K562 (cell line): Measurements from ENCODE around the gene HOXB7. TPM values are rescaled to one million over a fixed set of nuclear protein-coding genes. Genes with fewer than 3 reads are reported as not detected.

ENCODE experiments used
- CEBPB ChIP-seq: fragments of 450-650 bp; IDR thresholded peaks from 2 replicates; pipeline ENCODE4 v1.6.1; 2016; ENCODE audit warnings: missing genetic modification characterization, missing compliant biosample characterization
- CHD4 ChIP-seq: fragments of 200-600 bp; sonication (generic); IDR thresholded peaks from 3 replicates; pipeline ENCODE4 v1.6.1; 2012; ENCODE audit warnings: low read depth, mild to moderate bottlenecking, mixed read lengths, low read length, inconsistent platforms; ENCODE audit not compliant: insufficient read depth, insufficient replicate concordance, poor library complexity, severe bottlenecking
- ETV6 ChIP-seq, 3 experiments: fragments of 150-350 bp in 1 of 3; sonication (generic) in 1 of 3; formaldehyde crosslinking in 1 of 3; IDR thresholded peaks; 2 replicates each; pipeline versions ENCODE4 v1.6.1 to v1.8.0; 2014 to 2022; ENCODE audit warnings: borderline replicate concordance in 2 of 3, low read depth in 2 of 3, antibody characterized with exemption in 1 of 3, low read length in 1 of 3, mild to moderate bottlenecking in 1 of 3, missing genetic modification reagents in 1 of 3
- HEY1 ChIP-seq: fragments of 250-450 bp; sonication (Bioruptor Pico); IDR thresholded peaks from 2 replicates; pipeline ENCODE4 v1.5.0; 2020; ENCODE audit warnings: mild to moderate bottlenecking, moderate library complexity, borderline replicate concordance
- NFIX ChIP-seq: fragments of 250-450 bp; sonication (Bioruptor Pico); IDR thresholded peaks from 2 replicates; pipeline ENCODE4 v1.4.0; 2020; ENCODE audit warnings: low read depth, mild to moderate bottlenecking, moderate library complexity
- NUFIP1 ChIP-seq: fragments of 450-650 bp; IDR thresholded peaks from 2 replicates; pipeline ENCODE4 v1.6.1; 2018; ENCODE audit not compliant: partially characterized antibody
- POLR2AphosphoS2 ChIP-seq: IDR thresholded peaks from 2 replicates; pipeline ENCODE4 v1.6.1; 2012; ENCODE audit warnings: low read length, improper control_type of control experiment
- PTBP1 ChIP-seq: fragments of 200-400 bp; formaldehyde crosslinking; IDR thresholded peaks from 2 replicates; pipeline ENCODE4 v1.6.1; 2017; ENCODE audit warnings: low read depth, low read length
- SOX6 ChIP-seq: fragments of 450-650 bp; IDR thresholded peaks from 2 replicates; pipeline ENCODE4 v1.6.1; 2014; ENCODE audit warnings: mild to moderate bottlenecking
- SREBF2 ChIP-seq: sonication (generic); formaldehyde crosslinking; IDR thresholded peaks from 2 replicates; pipeline ENCODE4 v1.4.0; 2020; ENCODE audit warnings: mild to moderate bottlenecking, missing genetic modification reagents
- TAF15 ChIP-seq: fragments of 200-400 bp; formaldehyde crosslinking; IDR thresholded peaks from 2 replicates; pipeline ENCODE4 v1.6.1; 2017; ENCODE audit warnings: mild to moderate bottlenecking, low read depth, low read length, moderate library complexity
- ZNF324 ChIP-seq: fragments of 250-450 bp; sonication (Bioruptor Pico); IDR thresholded peaks from 2 replicates; pipeline ENCODE4 v1.4.0; 2020; ENCODE audit warnings: mild to moderate bottlenecking
- polyA plus RNA-seq, 8 experiments: library from polyadenylated mRNA; depleted of rRNA in 4 of 8; stranded (reverse) in 5 of 8; unstranded in 3 of 8; fragments of >200 nt; fragmentation: Nextera tagmentation in 2 of 8; fragmentation: Illumina TruSeq in 1 of 8; extraction: Ambion mirVana in 2 of 8; extraction: Trizol in 1 of 8; gene quantifications; 2 replicates each; pipeline versions ENCODE4 v1.2.1 to v1.2.3, GENCODE V29; 2011 to 2014; ENCODE audit warnings: inconsistent platforms in 1 of 8, missing spikeins in 1 of 8
- total RNA-seq, 7 experiments: library from RNA; depleted of rRNA in 6 of 7; stranded (reverse); fragments of >200 nt in 6 of 7; fragmentation: Illumina TruSeq in 2 of 7; extraction: Trizol in 2 of 7; gene quantifications; 2 replicates each; pipeline versions ENCODE4 v1.2.1 to v1.2.3, GENCODE V29; 2011 to 2021; ENCODE audit warnings: low replicate concordance in 1 of 7
- TF ChIP-seq, protein P1 (sequence below): fragments of 250-450 bp; sonication (Bioruptor Pico); IDR thresholded peaks from 2 replicates; pipeline ENCODE4 v1.4.0; 2020; ENCODE audit warnings: mild to moderate bottlenecking, moderate library complexity
- TF ChIP-seq, protein P2 (sequence below): fragments of 450-650 bp; formaldehyde crosslinking; IDR thresholded peaks from 2 replicates; pipeline ENCODE4 v1.4.0; 2020; ENCODE audit warnings: mild to moderate bottlenecking, moderate library complexity
- TF ChIP-seq, protein P3 (sequence below): sonication (generic); formaldehyde crosslinking; IDR thresholded peaks from 2 replicates; pipeline ENCODE4 v1.8.1; 2023; ENCODE audit warnings: mild to moderate bottlenecking, missing genetic modification reagents
- TF ChIP-seq, protein P4 (sequence below): sonication (generic); formaldehyde crosslinking; IDR thresholded peaks from 2 replicates; pipeline ENCODE4 v1.8.0; 2022; ENCODE audit warnings: missing genetic modification reagents, mild to moderate bottlenecking, moderate library complexity, borderline replicate concordance
- TF ChIP-seq, protein P5 (sequence below): conservative IDR thresholded peaks from 2 replicates; pipeline ENCODE4 v1.6.1; 2011; ENCODE audit warnings: low read depth, mild to moderate bottlenecking, low read length; ENCODE audit not compliant: control insufficient read depth
- TF ChIP-seq, protein P6 (sequence below), 2 experiments: IDR thresholded peaks; 2 replicates each; pipeline ENCODE4 v1.6.1; 2011; ENCODE audit warnings: borderline replicate concordance in 1 of 2, control low read depth in 1 of 2, low read depth in 1 of 2, low read length in 1 of 2, mild to moderate bottlenecking in 1 of 2, mixed read lengths in 1 of 2, moderate library complexity in 1 of 2; ENCODE audit not compliant: insufficient read depth in 1 of 2, insufficient read length in 1 of 2, poor library complexity in 1 of 2, severe bottlenecking in 1 of 2; ENCODE audit errors: extremely low read depth in 1 of 2

HOXB7 gene
- total and polyA plus RNA-seq, 9 of the 15 experiments (the other 6 are each of a cell fraction or from before 2014, with no cell fraction given), result 5.5 to 16.7 (median 8.3) TPM

DNA sequence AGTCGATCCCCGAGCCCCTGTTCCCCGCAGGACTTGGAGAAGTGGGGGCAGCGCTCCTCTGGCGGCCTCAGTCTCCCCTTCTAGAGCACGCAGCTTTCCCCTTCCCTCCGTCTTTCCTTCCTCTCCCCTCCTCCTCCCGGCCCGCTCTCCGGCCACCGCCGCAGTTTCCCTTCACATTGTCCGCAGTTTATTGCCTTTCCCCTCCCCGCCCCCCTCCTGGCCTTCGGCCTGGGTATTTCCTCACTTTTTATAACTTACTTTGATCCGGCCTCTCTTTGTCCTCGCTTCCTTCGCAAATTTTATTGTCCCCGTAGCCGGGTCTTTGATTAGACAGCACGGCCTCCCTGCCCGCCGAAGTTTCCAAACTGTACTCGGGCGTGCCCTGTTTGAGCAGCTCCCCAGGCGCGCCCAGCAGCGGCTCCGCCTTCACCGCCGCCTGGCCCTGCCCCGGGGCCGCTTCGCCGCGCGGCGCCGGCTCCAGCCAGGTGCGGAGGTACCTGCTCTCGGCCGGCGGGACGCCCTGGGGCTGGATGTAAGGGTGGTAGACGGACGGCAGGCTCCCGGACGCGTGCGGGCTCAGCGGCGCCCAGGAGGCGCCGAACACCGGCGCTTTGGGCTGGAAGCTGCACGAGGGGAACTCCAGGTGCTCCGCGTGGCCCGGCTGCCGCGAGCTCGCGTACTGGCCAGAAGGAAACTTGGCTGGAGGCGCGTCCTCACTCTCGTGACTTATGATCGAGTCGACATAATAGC is 14.9 kb upstream of the HOXB7 start (continued):
- TF ChIP-seq SREBF2 (CRISPR knock-in tag), result no peak
- TF ChIP-seq POLR2AphosphoS2, result no peak
- TF ChIP-seq, protein P1, sequence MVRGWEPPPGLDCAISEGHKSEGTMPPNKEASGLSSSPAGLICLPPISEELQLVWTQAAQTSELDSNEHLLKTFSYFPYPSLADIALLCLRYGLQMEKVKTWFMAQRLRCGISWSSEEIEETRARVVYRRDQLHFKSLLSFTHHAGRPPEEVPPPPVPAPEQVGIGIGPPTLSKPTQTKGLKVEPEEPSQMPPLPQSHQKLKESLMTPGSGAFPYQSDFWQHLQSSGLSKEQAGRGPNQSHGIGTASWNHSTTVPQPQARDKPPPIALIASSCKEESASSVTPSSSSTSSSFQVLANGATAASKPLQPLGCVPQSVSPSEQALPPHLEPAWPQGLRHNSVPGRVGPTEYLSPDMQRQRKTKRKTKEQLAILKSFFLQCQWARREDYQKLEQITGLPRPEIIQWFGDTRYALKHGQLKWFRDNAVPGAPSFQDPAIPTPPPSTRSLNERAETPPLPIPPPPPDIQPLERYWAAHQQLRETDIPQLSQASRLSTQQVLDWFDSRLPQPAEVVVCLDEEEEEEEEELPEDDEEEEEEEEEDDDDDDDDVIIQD, result no peak
- TF ChIP-seq CEBPB (tag), result no peak
- TF ChIP-seq, protein P2, sequence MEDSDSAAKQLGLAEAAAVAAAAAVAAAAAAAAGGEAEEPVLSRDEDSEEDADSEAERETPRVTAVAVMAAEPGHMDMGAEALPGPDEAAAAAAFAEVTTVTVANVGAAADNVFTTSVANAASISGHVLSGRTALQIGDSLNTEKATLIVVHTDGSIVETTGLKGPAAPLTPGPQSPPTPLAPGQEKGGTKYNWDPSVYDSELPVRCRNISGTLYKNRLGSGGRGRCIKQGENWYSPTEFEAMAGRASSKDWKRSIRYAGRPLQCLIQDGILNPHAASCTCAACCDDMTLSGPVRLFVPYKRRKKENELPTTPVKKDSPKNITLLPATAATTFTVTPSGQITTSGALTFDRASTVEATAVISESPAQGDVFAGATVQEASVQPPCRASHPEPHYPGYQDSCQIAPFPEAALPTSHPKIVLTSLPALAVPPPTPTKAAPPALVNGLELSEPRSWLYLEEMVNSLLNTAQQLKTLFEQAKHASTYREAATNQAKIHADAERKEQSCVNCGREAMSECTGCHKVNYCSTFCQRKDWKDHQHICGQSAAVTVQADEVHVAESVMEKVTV (CRISPR knock-in tag), result no peak
- TF ChIP-seq, protein P3, sequence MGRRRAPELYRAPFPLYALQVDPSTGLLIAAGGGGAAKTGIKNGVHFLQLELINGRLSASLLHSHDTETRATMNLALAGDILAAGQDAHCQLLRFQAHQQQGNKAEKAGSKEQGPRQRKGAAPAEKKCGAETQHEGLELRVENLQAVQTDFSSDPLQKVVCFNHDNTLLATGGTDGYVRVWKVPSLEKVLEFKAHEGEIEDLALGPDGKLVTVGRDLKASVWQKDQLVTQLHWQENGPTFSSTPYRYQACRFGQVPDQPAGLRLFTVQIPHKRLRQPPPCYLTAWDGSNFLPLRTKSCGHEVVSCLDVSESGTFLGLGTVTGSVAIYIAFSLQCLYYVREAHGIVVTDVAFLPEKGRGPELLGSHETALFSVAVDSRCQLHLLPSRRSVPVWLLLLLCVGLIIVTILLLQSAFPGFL (CRISPR knock-in tag), result no peak
- TF ChIP-seq ETV6 (IDR thresholded peaks at IDR 0.05; ENCODE audit: borderline replicate concordance in 1 of 2, low read depth in 2 of 2, low read length in 1 of 2), result no peak
- no peak for TF ChIP-seq ETV6 (CRISPR knock-in tag; IDR thresholded peaks at IDR 0.05; ENCODE audit: borderline replicate concordance)
- TF ChIP-seq NFIX, result no peak
- TF ChIP-seq CHD4, result no peak
- no peak for TF ChIP-seq TAF15
- TF ChIP-seq PTBP1, result peak; percentile 15; the same call in 1 of the 2 replicates
- TF ChIP-seq, protein P4, sequence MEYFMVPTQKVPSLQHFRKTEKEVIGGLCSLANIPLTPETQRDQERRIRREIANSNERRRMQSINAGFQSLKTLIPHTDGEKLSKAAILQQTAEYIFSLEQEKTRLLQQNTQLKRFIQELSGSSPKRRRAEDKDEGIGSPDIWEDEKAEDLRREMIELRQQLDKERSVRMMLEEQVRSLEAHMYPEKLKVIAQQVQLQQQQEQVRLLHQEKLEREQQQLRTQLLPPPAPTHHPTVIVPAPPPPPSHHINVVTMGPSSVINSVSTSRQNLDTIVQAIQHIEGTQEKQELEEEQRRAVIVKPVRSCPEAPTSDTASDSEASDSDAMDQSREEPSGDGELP (CRISPR knock-in tag), result no peak
- TF ChIP-seq SOX6, result no peak
- no peak for TF ChIP-seq HEY1
- TF ChIP-seq NUFIP1, result no peak
- TF ChIP-seq, protein P5, sequence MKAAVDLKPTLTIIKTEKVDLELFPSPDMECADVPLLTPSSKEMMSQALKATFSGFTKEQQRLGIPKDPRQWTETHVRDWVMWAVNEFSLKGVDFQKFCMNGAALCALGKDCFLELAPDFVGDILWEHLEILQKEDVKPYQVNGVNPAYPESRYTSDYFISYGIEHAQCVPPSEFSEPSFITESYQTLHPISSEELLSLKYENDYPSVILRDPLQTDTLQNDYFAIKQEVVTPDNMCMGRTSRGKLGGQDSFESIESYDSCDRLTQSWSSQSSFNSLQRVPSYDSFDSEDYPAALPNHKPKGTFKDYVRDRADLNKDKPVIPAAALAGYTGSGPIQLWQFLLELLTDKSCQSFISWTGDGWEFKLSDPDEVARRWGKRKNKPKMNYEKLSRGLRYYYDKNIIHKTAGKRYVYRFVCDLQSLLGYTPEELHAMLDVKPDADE, result no peak; the same call in 1 of the 2 replicates
- no peak for TF ChIP-seq ZNF324
- TF ChIP-seq, protein P6, sequence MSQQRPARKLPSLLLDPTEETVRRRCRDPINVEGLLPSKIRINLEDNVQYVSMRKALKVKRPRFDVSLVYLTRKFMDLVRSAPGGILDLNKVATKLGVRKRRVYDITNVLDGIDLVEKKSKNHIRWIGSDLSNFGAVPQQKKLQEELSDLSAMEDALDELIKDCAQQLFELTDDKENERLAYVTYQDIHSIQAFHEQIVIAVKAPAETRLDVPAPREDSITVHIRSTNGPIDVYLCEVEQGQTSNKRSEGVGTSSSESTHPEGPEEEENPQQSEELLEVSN (IDR thresholded peaks at IDR 0.05; ENCODE audit: borderline replicate concordance in 1 of 2, extremely low read depth in 1 of 2, insufficient read depth in 1 of 2, insufficient read length in 1 of 2, low read depth in 1 of 2, low read length in 1 of 2, poor library complexity in 1 of 2, severe bottlenecking in 1 of 2), result peak; percentile 23 to 45
